HepG2 (cell line): ENCODE measurements around the gene PRDM11. TPM values are rescaled to one million over a fixed set of nuclear protein-coding genes. Genes with fewer than 3 reads are reported as not detected.

Experiments
- FOXO1 ChIP-seq: sonication (generic); formaldehyde crosslinking; IDR thresholded peaks from 2 replicates; pipeline ENCODE4 v1.4.0; 2020; ENCODE audit warnings: missing genetic modification reagents
- GTF3A ChIP-seq: sonication (generic); formaldehyde crosslinking; conservative IDR thresholded peaks from 2 replicates; pipeline ENCODE4 v1.4.0; 2020; ENCODE audit warnings: mild to moderate bottlenecking, missing genetic modification reagents
- HNRNPLL ChIP-seq: fragments of 200-400 bp; formaldehyde crosslinking; IDR thresholded peaks from 2 replicates; pipeline ENCODE4 v1.6.1; 2017; ENCODE audit warnings: mild to moderate bottlenecking, low read depth, low read length; ENCODE audit not compliant: poor library complexity, severe bottlenecking
- HOXA3 ChIP-seq: sonication (generic); formaldehyde crosslinking; IDR thresholded peaks from 2 replicates; pipeline ENCODE4 v1.5.0; 2020; ENCODE audit warnings: missing genetic modification reagents
- MAFF ChIP-seq: IDR thresholded peaks from 2 replicates; pipeline ENCODE4 v1.6.1; 2011; ENCODE audit warnings: low read depth, low read length, improper control_type of control experiment
- MAFK ChIP-seq, 2 experiments: IDR thresholded peaks in 1 of 2; conservative IDR thresholded peaks in 1 of 2; 2 replicates each; pipeline ENCODE4 v1.6.1; 2011; ENCODE audit warnings: improper control_type of control experiment in 2 of 2, low read length in 2 of 2
- MAZ ChIP-seq, 2 experiments: sonication (generic) in 1 of 2; formaldehyde crosslinking in 1 of 2; IDR thresholded peaks; 2 replicates each; pipeline versions ENCODE4 v1.5.0 to v1.6.1; 2012 to 2020; ENCODE audit warnings: low read depth in 2 of 2, mild to moderate bottlenecking in 2 of 2, borderline replicate concordance in 1 of 2, improper control_type of control experiment in 1 of 2, low read length in 1 of 2, missing genetic modification reagents in 1 of 2, moderate library complexity in 1 of 2
- REPIN1 ChIP-seq: sonication (generic); formaldehyde crosslinking; IDR thresholded peaks from 2 replicates; pipeline ENCODE4 v1.8.0; 2022; ENCODE audit warnings: missing genetic modification reagents, low read depth, mild to moderate bottlenecking, borderline replicate concordance
- SALL1 ChIP-seq: sonication (generic); formaldehyde crosslinking; IDR thresholded peaks from 2 replicates; pipeline ENCODE4 v1.8.0; 2022; ENCODE audit warnings: mild to moderate bottlenecking, missing genetic modification reagents
- SATB2 ChIP-seq: sonication (generic); formaldehyde crosslinking; IDR thresholded peaks from 2 replicates; pipeline ENCODE4 v1.5.0; 2020; ENCODE audit warnings: missing genetic modification reagents
- SMYD3 ChIP-seq: sonication (generic); formaldehyde crosslinking; IDR thresholded peaks from 2 replicates; pipeline ENCODE4 v1.8.1; 2023; ENCODE audit warnings: mild to moderate bottlenecking, missing genetic modification reagents
- TRAFD1 ChIP-seq: sonication (generic); formaldehyde crosslinking; IDR thresholded peaks from 2 replicates; pipeline ENCODE4 v1.5.1; 2020; ENCODE audit warnings: missing genetic modification reagents, mild to moderate bottlenecking, borderline replicate concordance
- ZBTB7A ChIP-seq: sonication (generic); formaldehyde crosslinking; IDR thresholded peaks from 2 replicates; pipeline ENCODE4 v1.8.0; 2022; ENCODE audit warnings: mild to moderate bottlenecking, missing genetic modification reagents
- ZMAT5 ChIP-seq: sonication (generic); formaldehyde crosslinking; IDR thresholded peaks from 2 replicates; pipeline ENCODE4 v1.5.0; 2020; ENCODE audit warnings: mild to moderate bottlenecking, low read depth, missing genetic modification reagents, borderline replicate concordance
- ZNF230 ChIP-seq: sonication (generic); formaldehyde crosslinking; IDR thresholded peaks from 2 replicates; pipeline ENCODE4 v1.4.0; 2020; ENCODE audit warnings: mild to moderate bottlenecking, missing genetic modification reagents
- ZNF34 ChIP-seq: sonication (generic); formaldehyde crosslinking; IDR thresholded peaks from 2 replicates; pipeline ENCODE4 v1.4.0; 2020; ENCODE audit warnings: mild to moderate bottlenecking, missing genetic modification reagents, borderline replicate concordance
- ZSCAN20 ChIP-seq: sonication (generic); formaldehyde crosslinking; IDR thresholded peaks from 2 replicates; pipeline ENCODE4 v1.4.0; 2020; ENCODE audit warnings: missing genetic modification reagents, mild to moderate bottlenecking, borderline replicate concordance
- polyA plus RNA-seq, 8 experiments: library from polyadenylated mRNA; depleted of rRNA in 3 of 8; stranded (reverse) in 7 of 8; unstranded in 1 of 8; fragments of >200 nt; fragmentation: Illumina TruSeq in 4 of 8; extraction: Trizol in 4 of 8; gene quantifications; 2 replicates each; pipeline versions ENCODE4 v1.2.1 to v1.2.3, GENCODE V29; 2011 to 2016; ENCODE audit warnings: low read depth in 4 of 8, missing spikeins in 1 of 8, mixed read lengths in 1 of 8; ENCODE audit not compliant: insufficient read depth in 1 of 8
- total RNA-seq, 5 experiments: library from RNA; depleted of rRNA; stranded (reverse); fragments of >200 nt; fragmentation: Illumina TruSeq; extraction: Trizol; gene quantifications; 2 replicates each; pipeline ENCODE4 v1.2.3, GENCODE V29; 2016; ENCODE audit warnings: low read depth in 1 of 5
- TF ChIP-seq, protein P1 (sequence below): sonication (generic); formaldehyde crosslinking; IDR thresholded peaks from 2 replicates; pipeline ENCODE4 v1.4.0; 2020; ENCODE audit warnings: missing genetic modification reagents, mild to moderate bottlenecking, borderline replicate concordance
- TF ChIP-seq, protein P2 (sequence below): sonication (generic); formaldehyde crosslinking; IDR thresholded peaks from 2 replicates; pipeline ENCODE4 v1.5.1; 2020; ENCODE audit warnings: mild to moderate bottlenecking, missing genetic modification reagents, moderate library complexity

PRDM11 gene
- total and polyA plus RNA-seq, 2 of the 13 experiments (the other 11 are each of a cell fraction or from before 2014, with no cell fraction given): 3.4 to 4.7 TPM

DNA sequence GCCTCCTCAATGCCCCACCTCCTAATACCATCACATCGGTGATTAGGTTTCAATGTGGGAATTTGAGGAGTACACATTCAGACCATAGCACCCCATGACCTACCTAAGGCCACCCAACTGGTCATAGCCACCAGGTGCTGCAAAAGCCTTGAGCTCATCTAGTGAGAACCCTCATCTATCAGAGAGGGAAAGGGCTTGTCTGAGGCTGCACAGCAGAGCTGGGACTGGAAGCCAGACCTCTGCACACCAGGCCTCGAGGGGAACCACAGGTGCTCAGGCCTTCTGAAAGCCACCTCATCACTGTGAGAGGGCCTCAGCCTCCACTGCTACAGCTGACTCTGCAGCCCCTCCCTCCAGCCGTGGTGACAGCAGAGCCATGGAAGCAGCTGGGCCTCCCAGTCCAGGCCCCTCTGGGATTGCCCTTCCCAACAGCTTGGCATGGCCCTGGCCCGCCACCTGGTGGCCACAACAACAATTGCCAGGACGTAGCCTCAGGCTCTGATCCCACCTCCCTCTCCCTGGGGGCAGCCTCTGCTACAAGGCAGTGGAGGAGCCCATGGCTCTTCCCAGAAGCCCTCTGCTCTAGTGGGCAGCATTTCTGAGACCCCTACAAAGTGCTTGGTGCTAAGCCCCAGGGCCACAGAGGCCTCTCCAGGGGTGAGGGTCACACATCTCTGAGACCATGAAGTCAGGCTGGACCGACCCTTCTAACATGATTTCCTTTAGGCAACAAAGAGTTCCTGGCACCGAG lies 41.0 kb upstream of the PRDM11 start (continued):
- TF ChIP-seq, protein P1, sequence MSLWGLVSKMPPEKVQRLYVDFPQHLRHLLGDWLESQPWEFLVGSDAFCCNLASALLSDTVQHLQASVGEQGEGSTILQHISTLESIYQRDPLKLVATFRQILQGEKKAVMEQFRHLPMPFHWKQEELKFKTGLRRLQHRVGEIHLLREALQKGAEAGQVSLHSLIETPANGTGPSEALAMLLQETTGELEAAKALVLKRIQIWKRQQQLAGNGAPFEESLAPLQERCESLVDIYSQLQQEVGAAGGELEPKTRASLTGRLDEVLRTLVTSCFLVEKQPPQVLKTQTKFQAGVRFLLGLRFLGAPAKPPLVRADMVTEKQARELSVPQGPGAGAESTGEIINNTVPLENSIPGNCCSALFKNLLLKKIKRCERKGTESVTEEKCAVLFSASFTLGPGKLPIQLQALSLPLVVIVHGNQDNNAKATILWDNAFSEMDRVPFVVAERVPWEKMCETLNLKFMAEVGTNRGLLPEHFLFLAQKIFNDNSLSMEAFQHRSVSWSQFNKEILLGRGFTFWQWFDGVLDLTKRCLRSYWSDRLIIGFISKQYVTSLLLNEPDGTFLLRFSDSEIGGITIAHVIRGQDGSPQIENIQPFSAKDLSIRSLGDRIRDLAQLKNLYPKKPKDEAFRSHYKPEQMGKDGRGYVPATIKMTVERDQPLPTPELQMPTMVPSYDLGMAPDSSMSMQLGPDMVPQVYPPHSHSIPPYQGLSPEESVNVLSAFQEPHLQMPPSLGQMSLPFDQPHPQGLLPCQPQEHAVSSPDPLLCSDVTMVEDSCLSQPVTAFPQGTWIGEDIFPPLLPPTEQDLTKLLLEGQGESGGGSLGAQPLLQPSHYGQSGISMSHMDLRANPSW (CRISPR knock-in tag): no peak
- no peak for TF ChIP-seq ZSCAN20 (CRISPR knock-in tag)
- no peak for TF ChIP-seq SATB2
- TF ChIP-seq MAFF: no peak
- TF ChIP-seq HOXA3 (CRISPR knock-in tag): no peak
- TF ChIP-seq ZMAT5 (CRISPR knock-in tag): no peak
- TF ChIP-seq SALL1 (CRISPR knock-in tag): 0 out of 2 replicates have a peak, but pooled peaks have one; percentile 24
- no peak for TF ChIP-seq MAFK (conservative IDR thresholded peaks at IDR 0.05 in 1 of 2, IDR thresholded peaks at IDR 0.05 in 1 of 2; ENCODE audit: low read length in 2 of 2)
- no peak for TF ChIP-seq ZNF230 (CRISPR knock-in tag)
- 0 out of 2 replicates have a peak, but pooled peaks have one; percentile 45 for TF ChIP-seq MAZ (IDR thresholded peaks at IDR 0.05; ENCODE audit: borderline replicate concordance, low read depth, low read length)
- TF ChIP-seq MAZ (CRISPR knock-in tag; IDR thresholded peaks at IDR 0.05; ENCODE audit: low read depth): no peak
- TF ChIP-seq ZBTB7A (CRISPR knock-in tag): no peak
- no peak for TF ChIP-seq SMYD3 (CRISPR knock-in tag)
- peak; percentile 21; the same call in 1 of the 2 replicates for TF ChIP-seq FOXO1 (CRISPR knock-in tag)
- TF ChIP-seq TRAFD1 (CRISPR knock-in tag): no peak
- no peak for TF ChIP-seq GTF3A (CRISPR knock-in tag)
- TF ChIP-seq REPIN1 (CRISPR knock-in tag): peak; percentile 47; the same call in 1 of the 2 replicates
- TF ChIP-seq, protein P2, sequence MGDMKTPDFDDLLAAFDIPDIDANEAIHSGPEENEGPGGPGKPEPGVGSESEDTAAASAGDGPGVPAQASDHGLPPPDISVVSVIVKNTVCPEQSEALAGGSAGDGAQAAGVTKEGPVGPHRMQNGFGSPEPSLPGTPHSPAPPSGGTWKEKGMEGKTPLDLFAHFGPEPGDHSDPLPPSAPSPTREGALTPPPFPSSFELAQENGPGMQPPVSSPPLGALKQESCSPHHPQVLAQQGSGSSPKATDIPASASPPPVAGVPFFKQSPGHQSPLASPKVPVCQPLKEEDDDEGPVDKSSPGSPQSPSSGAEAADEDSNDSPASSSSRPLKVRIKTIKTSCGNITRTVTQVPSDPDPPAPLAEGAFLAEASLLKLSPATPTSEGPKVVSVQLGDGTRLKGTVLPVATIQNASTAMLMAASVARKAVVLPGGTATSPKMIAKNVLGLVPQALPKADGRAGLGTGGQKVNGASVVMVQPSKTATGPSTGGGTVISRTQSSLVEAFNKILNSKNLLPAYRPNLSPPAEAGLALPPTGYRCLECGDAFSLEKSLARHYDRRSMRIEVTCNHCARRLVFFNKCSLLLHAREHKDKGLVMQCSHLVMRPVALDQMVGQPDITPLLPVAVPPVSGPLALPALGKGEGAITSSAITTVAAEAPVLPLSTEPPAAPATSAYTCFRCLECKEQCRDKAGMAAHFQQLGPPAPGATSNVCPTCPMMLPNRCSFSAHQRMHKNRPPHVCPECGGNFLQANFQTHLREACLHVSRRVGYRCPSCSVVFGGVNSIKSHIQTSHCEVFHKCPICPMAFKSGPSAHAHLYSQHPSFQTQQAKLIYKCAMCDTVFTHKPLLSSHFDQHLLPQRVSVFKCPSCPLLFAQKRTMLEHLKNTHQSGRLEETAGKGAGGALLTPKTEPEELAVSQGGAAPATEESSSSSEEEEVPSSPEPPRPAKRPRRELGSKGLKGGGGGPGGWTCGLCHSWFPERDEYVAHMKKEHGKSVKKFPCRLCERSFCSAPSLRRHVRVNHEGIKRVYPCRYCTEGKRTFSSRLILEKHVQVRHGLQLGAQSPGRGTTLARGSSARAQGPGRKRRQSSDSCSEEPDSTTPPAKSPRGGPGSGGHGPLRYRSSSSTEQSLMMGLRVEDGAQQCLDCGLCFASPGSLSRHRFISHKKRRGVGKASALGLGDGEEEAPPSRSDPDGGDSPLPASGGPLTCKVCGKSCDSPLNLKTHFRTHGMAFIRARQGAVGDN (CRISPR knock-in tag): peak; percentile 19; the same call in 1 of the 2 replicates
- TF ChIP-seq HNRNPLL: no peak
- TF ChIP-seq ZNF34 (CRISPR knock-in tag): no peak
